K562 (cell line): Measurements from ENCODE around the gene TMEM14C. TPM values are rescaled to one million over a fixed set of nuclear protein-coding genes. Genes with fewer than 3 reads are reported as not detected.
A peak's percentile ranks its signal among the peaks of the same experiment; 100 is the strongest.

ENCODE experiments used
- ARID2 ChIP-seq: fragments of 450-650 bp; IDR thresholded peaks from 2 replicates; pipeline ENCODE4 v1.6.1; 2017; ENCODE audit warnings: antibody characterized with exemption, mild to moderate bottlenecking
- CGGBP1 ChIP-seq: fragments of 250-450 bp; sonication (Bioruptor Pico); IDR thresholded peaks from 2 replicates; pipeline ENCODE4 v1.9.0; 2021; ENCODE audit warnings: mild to moderate bottlenecking
- ETS2 ChIP-seq: IDR thresholded peaks from 2 replicates; pipeline ENCODE4 v1.6.1; 2016; ENCODE audit warnings: borderline replicate concordance, missing genetic modification characterization, mild to moderate bottlenecking, moderate library complexity, missing compliant biosample characterization; ENCODE audit not compliant: poor library complexity, severe bottlenecking
- GTF2A2 ChIP-seq: IDR thresholded peaks from 2 replicates; pipeline ENCODE4 v1.6.1; 2016; ENCODE audit warnings: mild to moderate bottlenecking, missing genetic modification characterization, missing compliant biosample characterization
- MBD2 ChIP-seq: sonication (generic); IDR thresholded peaks from 2 replicates; pipeline ENCODE4 v1.6.1; 2016; ENCODE audit warnings: low read depth, borderline replicate concordance
- POLR3G ChIP-seq: IDR thresholded peaks from 2 replicates; pipeline ENCODE4 v1.6.1; 2011; ENCODE audit not compliant: insufficient read length, insufficient replicate concordance; ENCODE audit errors: extremely low read depth
- SRSF3 ChIP-seq: fragments of 200-400 bp; formaldehyde crosslinking; IDR thresholded peaks from 2 replicates; pipeline ENCODE4 v1.6.1; 2016; ENCODE audit warnings: mild to moderate bottlenecking, low read length, moderate library complexity; ENCODE audit not compliant: insufficient read depth
- TBL1XR1 ChIP-seq, 2 experiments: IDR thresholded peaks; 2 replicates each; pipeline ENCODE4 v1.6.1; 2012; ENCODE audit warnings: improper control_type of control experiment in 2 of 2, low read length in 2 of 2, mild to moderate bottlenecking in 1 of 2
- TCF7 ChIP-seq: sonication (generic); IDR thresholded peaks from 2 replicates; pipeline ENCODE4 v1.6.1; 2016; ENCODE audit warnings: antibody characterized with exemption, borderline replicate concordance
- ZHX1 ChIP-seq: fragments of 150-350 bp; conservative IDR thresholded peaks from 2 replicates; pipeline ENCODE4 v1.6.1; 2014; ENCODE audit warnings: low read length
- ZKSCAN3 ChIP-seq: fragments of 250-450 bp; sonication (Bioruptor Pico); IDR thresholded peaks from 2 replicates; pipeline ENCODE4 v1.4.0; 2020
- ZNF224 ChIP-seq: sonication (generic); formaldehyde crosslinking; IDR thresholded peaks from 2 replicates; pipeline ENCODE4 v1.8.0; 2022; ENCODE audit warnings: mild to moderate bottlenecking, missing genetic modification reagents
- polyA plus RNA-seq, 8 experiments: library from polyadenylated mRNA; depleted of rRNA in 4 of 8; stranded (reverse) in 5 of 8; unstranded in 3 of 8; fragments of >200 nt; fragmentation: Nextera tagmentation in 2 of 8; fragmentation: Illumina TruSeq in 1 of 8; extraction: Ambion mirVana in 2 of 8; extraction: Trizol in 1 of 8; gene quantifications; 2 replicates each; pipeline versions ENCODE4 v1.2.1 to v1.2.3, GENCODE V29; 2011 to 2014; ENCODE audit warnings: inconsistent platforms in 1 of 8, missing spikeins in 1 of 8
- total RNA-seq, 7 experiments: library from RNA; depleted of rRNA in 6 of 7; stranded (reverse); fragments of >200 nt in 6 of 7; fragmentation: Illumina TruSeq in 2 of 7; extraction: Trizol in 2 of 7; gene quantifications; 2 replicates each; pipeline versions ENCODE4 v1.2.1 to v1.2.3, GENCODE V29; 2011 to 2021; ENCODE audit warnings: low replicate concordance in 1 of 7
- TF ChIP-seq, protein P1 (sequence below): fragments of 450-650 bp; IDR thresholded peaks from 2 replicates; pipeline ENCODE4 v1.6.1; 2016; ENCODE audit warnings: mild to moderate bottlenecking, moderate library complexity

Gene TMEM14C
- total and polyA plus RNA-seq, 9 of the 15 experiments (the other 6 are each of a cell fraction or from before 2014, with no cell fraction given) = 151 to 496 (median 263) TPM

DNA sequence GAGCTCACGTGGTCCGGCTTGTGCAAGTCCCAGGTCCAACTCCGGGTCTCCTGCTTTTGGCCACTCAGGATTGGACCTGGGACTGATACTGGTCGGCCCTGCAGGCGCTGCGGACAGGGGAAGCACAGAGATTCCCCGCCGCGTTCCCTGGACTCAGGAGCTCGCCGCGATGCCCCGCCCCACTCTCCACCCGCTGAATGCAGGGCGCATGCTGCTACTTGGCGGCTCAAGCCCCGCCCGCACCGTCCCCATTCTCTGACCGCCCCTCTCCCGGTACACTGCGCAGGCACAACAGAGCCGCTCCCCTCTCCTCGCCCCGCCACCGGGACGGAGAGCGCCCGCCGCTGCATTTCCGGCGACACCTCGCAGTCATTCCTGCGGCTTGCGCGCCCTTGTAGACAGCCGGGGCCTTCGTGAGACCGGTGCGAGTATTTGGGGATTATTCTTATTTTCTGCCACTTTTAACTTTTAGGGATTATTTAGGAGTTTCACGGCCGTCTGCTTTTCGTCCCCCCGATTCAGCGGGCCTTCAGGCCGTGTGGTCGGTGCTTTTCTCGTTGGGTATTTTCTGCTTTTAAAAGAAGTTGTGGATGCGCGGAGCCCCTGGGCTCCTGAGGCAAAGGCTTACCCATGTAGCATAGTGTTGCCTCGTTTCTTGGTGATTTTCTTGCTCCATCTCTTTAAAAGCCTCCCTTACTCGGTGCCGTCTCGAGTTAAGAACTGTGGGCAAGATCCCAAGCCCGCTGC is at the start of gene TMEM14C (continued):
- TF ChIP-seq, protein P1, sequence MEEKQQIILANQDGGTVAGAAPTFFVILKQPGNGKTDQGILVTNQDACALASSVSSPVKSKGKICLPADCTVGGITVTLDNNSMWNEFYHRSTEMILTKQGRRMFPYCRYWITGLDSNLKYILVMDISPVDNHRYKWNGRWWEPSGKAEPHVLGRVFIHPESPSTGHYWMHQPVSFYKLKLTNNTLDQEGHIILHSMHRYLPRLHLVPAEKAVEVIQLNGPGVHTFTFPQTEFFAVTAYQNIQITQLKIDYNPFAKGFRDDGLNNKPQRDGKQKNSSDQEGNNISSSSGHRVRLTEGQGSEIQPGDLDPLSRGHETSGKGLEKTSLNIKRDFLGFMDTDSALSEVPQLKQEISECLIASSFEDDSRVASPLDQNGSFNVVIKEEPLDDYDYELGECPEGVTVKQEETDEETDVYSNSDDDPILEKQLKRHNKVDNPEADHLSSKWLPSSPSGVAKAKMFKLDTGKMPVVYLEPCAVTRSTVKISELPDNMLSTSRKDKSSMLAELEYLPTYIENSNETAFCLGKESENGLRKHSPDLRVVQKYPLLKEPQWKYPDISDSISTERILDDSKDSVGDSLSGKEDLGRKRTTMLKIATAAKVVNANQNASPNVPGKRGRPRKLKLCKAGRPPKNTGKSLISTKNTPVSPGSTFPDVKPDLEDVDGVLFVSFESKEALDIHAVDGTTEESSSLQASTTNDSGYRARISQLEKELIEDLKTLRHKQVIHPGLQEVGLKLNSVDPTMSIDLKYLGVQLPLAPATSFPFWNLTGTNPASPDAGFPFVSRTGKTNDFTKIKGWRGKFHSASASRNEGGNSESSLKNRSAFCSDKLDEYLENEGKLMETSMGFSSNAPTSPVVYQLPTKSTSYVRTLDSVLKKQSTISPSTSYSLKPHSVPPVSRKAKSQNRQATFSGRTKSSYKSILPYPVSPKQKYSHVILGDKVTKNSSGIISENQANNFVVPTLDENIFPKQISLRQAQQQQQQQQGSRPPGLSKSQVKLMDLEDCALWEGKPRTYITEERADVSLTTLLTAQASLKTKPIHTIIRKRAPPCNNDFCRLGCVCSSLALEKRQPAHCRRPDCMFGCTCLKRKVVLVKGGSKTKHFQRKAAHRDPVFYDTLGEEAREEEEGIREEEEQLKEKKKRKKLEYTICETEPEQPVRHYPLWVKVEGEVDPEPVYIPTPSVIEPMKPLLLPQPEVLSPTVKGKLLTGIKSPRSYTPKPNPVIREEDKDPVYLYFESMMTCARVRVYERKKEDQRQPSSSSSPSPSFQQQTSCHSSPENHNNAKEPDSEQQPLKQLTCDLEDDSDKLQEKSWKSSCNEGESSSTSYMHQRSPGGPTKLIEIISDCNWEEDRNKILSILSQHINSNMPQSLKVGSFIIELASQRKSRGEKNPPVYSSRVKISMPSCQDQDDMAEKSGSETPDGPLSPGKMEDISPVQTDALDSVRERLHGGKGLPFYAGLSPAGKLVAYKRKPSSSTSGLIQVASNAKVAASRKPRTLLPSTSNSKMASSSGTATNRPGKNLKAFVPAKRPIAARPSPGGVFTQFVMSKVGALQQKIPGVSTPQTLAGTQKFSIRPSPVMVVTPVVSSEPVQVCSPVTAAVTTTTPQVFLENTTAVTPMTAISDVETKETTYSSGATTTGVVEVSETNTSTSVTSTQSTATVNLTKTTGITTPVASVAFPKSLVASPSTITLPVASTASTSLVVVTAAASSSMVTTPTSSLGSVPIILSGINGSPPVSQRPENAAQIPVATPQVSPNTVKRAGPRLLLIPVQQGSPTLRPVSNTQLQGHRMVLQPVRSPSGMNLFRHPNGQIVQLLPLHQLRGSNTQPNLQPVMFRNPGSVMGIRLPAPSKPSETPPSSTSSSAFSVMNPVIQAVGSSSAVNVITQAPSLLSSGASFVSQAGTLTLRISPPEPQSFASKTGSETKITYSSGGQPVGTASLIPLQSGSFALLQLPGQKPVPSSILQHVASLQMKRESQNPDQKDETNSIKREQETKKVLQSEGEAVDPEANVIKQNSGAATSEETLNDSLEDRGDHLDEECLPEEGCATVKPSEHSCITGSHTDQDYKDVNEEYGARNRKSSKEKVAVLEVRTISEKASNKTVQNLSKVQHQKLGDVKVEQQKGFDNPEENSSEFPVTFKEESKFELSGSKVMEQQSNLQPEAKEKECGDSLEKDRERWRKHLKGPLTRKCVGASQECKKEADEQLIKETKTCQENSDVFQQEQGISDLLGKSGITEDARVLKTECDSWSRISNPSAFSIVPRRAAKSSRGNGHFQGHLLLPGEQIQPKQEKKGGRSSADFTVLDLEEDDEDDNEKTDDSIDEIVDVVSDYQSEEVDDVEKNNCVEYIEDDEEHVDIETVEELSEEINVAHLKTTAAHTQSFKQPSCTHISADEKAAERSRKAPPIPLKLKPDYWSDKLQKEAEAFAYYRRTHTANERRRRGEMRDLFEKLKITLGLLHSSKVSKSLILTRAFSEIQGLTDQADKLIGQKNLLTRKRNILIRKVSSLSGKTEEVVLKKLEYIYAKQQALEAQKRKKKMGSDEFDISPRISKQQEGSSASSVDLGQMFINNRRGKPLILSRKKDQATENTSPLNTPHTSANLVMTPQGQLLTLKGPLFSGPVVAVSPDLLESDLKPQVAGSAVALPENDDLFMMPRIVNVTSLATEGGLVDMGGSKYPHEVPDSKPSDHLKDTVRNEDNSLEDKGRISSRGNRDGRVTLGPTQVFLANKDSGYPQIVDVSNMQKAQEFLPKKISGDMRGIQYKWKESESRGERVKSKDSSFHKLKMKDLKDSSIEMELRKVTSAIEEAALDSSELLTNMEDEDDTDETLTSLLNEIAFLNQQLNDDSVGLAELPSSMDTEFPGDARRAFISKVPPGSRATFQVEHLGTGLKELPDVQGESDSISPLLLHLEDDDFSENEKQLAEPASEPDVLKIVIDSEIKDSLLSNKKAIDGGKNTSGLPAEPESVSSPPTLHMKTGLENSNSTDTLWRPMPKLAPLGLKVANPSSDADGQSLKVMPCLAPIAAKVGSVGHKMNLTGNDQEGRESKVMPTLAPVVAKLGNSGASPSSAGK = no peak; the same call in none of the 2 replicates
- TF ChIP-seq ARID2 (no peak; the same call in 1 of the 2 replicates), ZNF224 (CRISPR knock-in tag) (no peak), SRSF3 (no peak), GTF2A2 (tag) (no peak), MBD2 (0 out of 2 replicates have a peak, but pooled peaks have one; percentile 64), CGGBP1 (CRISPR knock-in tag) (no peak), TBL1XR1 (IDR thresholded peaks at IDR 0.05; ENCODE audit: low read length in 2 of 2) (peak in 1 of 2 experiments; percentile 67; a peak in 1 of 4 replicates), TCF7 (no peak), ZKSCAN3 (CRISPR knock-in tag) (no peak), ETS2 (tag) (no peak), ZHX1 (no peak), POLR3G (no peak)
